ENCODE measurements around the gene TTLL6.

DNA sequence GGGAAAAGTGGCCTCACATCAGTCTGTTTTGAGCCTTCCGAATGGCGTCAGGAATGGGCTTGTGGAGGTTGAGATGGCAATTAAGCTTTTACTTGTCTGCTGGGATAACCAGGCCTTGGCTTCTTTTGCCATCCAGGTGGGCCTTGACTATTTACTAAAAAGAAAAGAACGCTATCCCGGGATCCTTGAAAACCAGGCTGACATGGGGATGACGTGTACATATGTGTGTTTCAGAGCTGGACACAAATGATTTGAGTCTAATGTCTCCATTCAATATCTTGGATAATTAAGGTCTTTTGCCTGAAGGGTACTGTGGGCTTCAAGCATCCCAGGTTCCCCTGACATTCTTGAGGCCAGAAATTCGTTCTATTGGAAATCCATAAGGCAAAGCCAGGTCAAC, 55.9 kb downstream of the TTLL6 start:
- no peak for TF ChIP-seq POLR2A (IDR thresholded peaks at IDR 0.05; ENCODE audit: control extremely low read depth in 1 of 2, low read depth in 2 of 2, low read length in 2 of 2)
- TF ChIP-seq SIN3A (conservative IDR thresholded peaks at IDR 0.05 in 1 of 2, IDR thresholded peaks at IDR 0.05 in 1 of 2; ENCODE audit: low read depth in 1 of 2, low read length in 2 of 2): no peak
- no peak for TF ChIP-seq JUN (IDR thresholded peaks at IDR 0.05; ENCODE audit: low read depth, low read length)
- TF ChIP-seq RBBP5 (IDR thresholded peaks at IDR 0.05; ENCODE audit: borderline replicate concordance, low read depth, low read length): no peak
- TF ChIP-seq, protein P1, sequence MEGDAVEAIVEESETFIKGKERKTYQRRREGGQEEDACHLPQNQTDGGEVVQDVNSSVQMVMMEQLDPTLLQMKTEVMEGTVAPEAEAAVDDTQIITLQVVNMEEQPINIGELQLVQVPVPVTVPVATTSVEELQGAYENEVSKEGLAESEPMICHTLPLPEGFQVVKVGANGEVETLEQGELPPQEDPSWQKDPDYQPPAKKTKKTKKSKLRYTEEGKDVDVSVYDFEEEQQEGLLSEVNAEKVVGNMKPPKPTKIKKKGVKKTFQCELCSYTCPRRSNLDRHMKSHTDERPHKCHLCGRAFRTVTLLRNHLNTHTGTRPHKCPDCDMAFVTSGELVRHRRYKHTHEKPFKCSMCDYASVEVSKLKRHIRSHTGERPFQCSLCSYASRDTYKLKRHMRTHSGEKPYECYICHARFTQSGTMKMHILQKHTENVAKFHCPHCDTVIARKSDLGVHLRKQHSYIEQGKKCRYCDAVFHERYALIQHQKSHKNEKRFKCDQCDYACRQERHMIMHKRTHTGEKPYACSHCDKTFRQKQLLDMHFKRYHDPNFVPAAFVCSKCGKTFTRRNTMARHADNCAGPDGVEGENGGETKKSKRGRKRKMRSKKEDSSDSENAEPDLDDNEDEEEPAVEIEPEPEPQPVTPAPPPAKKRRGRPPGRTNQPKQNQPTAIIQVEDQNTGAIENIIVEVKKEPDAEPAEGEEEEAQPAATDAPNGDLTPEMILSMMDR (IDR thresholded peaks at IDR 0.05; ENCODE audit: control extremely low read depth in 1 of 3, insufficient read depth in 1 of 3, low read depth in 1 of 3, low read length in 3 of 3): no peak
- TF ChIP-seq SP2 (IDR thresholded peaks at IDR 0.05; ENCODE audit: low read length): no peak
- TF ChIP-seq, protein P2, sequence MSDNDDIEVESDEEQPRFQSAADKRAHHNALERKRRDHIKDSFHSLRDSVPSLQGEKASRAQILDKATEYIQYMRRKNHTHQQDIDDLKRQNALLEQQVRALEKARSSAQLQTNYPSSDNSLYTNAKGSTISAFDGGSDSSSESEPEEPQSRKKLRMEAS (IDR thresholded peaks at IDR 0.05): no peak
